HG02884 (cell line): Measurements from ENCODE around the gene RPS6KA4.

ENCODE experiments used
- ATAC-seq: cut with Tn5 transposase; IDR thresholded peaks from one replicate; pipeline ENCODE4 v1.9.1; 2021; ENCODE audit warnings: mild to moderate bottlenecking, moderate library complexity; ENCODE audit not compliant: unreplicated experiment

Gene RPS6KA4

DNA sequence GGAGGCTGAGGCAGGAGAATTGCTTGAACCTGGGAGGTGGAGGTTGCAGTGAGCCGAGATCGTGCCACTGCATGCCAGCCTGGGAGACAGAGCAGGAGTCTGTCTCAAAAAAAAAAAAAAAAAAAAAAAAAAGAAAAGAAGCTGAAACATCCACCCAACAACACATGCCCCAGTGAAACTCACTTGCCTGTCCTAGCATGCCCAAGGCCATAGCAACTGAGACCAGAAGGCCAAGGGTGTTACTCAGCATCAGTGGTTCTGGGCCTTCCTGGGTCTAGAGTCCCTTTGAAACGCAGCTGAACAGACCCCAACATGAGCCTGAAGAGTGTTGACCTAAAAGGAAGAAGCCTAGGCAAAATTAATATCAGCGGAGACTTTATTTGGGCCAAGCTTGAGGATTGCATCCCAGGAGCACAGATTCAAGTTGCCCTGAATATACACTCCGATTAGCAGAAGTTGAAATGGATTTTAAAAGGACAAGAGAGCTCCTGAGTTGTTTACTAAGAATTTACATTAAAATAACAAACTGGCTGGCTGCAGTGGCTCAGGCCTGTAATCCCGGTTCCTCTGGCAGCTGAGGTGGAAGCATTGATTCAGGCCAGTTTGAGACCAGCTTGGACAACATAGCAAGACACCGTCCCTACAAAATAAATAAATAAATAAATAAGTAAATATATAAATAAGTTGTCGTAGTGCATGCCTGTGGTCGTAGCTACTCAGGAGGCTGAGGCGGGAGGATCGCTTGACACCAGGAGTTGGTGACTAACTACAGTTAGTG lies 34.1 kb upstream of the RPS6KA4 start:
- no peak for ATAC-seq

DNA sequence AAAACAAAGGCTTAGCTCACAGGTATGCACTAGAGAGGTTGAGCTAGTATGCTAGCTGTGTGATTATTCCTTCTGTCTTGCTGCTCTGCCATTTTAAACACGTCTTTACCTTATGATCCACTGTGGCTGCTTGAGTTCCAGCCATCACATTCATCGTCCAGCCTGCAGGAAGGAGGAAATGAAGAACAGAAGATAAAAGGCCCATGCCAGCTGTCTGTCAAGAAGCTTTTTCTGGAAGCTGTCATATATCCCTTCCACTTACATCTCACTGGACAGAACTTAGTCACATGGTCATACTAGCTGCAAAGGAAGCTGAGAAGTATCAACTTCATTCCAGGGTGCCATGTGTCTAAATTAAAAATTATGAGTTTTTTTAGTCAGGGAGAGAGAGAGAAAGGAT lies 31.6 kb upstream of the RPS6KA4 start:
- ATAC-seq, result no peak

GRCh38 chr11:64327993-64328392 lies 31.0 kb upstream of the RPS6KA4 start:
- no peak for ATAC-seq

DNA sequence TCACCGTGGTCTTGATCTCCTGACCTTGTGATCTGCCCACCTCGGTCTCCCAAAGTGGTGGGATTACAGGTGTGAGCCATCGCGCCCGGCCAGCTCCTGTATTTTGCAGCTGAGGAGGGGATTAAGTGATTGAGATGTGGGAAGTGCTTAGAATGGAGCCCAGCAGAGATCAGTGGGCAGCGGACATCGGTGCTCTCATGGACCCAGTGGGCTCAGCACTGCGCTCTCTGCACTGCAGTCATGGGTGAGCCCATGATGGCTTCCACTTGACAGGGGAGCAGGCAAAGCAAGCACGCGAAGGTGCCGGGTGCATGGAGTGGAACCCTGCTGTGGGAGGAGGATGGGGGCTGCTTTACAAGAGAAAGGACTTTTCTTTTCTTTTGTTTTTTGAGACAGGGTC lies 28.1 kb upstream of the RPS6KA4 start:
- no peak for ATAC-seq

DNA sequence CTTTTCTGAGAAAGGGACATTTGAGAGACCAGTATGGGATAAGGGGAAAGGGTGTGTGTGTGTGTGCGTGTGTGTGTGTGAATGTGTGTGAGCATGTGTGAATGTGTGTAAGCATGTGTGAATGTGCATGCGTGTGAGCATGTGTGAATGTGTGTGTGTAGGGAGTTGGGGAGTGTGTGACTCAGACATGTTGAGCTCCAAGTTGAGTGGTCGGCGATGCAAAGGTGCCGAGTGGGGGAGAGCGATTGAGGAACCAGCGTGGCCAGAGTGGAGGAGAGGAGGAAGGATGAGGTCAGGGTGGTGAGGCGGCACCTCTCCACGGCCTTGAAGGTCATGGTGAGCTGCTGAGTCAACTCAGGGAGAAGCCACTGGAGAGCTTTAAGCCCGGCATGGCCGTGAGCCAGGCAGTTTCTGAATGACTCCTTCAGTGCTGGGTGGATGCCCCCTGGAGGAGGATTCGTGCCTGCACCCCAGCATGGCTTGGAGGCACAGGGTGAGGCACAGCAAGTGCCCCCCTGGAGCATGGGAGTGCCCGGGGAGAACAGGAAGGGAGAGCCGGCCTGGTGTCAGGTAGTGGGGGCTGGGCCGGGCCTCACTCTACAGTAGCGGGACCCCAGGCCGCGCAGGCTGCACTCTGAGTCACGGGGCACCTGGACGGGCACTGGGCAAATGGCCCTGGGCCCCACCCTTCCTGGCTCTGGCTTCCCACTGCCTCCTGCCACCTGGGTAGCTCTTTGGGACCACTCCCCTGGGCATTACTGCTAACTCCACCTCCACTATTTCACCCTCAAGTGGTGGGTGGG lies 27.2 kb upstream of the RPS6KA4 start:
- no peak for ATAC-seq

DNA sequence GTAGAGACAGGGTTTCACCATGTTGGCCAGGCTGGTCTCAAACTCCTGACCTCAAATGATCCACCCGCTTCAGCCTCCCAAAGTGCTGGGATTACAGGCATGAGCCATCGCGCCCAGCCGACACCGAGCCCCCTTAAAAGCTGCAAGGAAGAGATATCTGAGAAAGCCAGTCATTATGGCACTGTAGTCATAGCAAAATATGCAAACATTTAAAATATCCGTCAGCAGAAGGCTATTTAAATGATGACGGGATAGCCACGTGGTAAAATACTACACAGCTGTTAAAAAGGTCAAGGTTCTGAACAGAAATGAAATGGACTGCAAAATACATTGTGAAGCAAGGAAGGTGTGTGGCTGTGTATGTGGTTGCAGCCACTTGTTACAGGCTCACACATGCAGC lies 25.4 kb upstream of the RPS6KA4 start:
- ATAC-seq, result no peak

DNA sequence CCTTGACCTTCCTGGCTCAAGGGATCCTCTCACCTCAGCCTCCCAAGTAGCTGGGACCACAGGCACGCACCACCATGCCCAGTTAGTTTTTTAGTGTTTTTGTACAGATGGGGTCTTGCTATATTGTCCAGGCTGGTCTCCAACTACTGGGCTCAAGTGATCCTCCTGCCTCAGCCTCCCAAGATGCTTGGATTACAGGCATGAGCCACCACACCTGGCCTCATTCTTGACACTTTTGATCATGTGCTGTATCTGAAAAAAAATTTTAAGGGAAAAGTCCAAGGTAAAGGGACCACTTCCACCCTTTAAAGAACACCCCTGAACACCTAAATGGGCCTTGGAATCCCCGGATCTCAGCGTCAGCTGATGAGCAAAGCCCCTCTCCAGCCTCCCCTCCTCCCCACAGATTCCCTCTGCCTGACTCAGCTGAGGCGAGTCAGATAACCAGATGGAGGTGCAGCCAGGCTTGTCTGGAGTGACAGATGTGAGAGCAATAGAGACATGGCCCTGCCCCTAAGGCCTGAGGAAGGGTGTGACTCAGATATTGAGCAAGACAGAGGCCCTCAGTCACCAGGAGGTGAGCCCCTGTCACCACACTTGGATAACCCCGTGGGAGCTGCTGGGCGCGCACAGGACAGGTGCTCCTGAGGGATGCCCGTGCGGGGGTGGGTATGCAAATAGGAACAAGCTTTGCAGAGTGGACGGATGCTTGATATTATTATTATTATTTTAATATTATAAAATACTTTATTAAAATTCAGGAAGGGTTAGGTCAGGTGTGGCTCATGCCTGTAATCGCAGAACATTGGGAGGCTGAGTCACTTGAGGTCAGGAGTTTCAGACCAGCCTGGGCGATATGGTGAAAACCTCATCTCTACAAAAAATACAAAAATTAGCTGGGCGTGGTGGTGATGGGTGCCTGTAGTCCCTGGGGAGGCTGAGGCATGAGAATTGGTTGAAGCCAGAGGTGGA lies 23.9 kb upstream of the RPS6KA4 start:
- peak; percentile 68 for ATAC-seq

GRCh38 chr11:64337538-64338249 lies 21.3 kb upstream of the RPS6KA4 start:
- no peak for ATAC-seq

DNA sequence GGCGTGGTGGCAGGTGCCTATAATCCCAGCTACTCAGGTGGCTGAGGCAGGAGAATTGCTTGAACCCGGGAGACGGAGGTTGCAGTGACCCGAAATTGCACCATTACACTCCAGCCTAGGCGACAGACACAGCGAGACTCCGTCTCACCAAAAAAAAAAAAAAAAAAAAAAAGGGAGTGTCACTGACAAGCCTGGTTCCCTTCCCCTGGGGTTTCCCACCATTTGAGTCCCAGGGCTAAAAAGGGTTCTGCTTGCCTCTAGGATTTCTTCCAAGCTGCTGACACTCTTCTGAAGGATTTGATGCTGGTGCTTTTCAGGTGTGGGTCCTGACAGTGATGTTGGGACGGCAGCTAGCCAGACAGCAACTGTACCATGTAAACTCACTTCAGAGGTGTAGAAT lies 20.2 kb upstream of the RPS6KA4 start:
- ATAC-seq, result no peak

GRCh38 chr11:64339286-64339685 lies 19.7 kb upstream of the RPS6KA4 start:
- ATAC-seq, result no peak

DNA sequence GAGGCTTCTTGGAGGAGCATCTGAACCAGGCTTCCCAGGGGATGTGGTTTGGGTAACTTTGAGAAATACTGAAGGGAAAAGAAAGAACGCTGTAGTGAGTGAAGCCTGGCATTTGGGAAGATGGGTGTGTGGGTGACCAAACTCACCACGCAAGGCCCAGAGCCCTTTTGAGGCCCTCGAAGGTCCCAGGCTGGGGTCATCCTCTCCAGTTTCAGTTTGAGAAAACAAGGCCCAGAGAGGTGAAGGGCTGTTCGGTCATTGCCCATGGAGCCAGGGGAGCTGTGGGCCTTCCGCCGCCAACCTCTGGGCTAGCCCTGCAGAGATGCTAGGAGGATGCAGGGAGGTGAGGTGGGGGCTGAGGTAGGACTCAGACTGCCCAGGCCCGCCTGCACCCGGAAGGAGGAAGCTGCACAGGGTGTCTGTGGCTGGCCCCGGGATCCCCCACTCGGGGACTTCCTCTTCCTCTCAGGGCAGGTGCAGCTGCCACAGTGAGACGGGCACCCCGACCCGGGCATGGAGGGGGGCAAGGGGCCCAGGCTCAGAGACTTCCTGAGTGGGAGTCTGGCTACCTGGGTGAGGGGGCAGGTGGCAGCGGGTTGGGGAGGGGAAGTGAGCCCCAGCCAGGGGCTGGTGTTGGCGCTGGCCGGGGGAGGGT lies 19.1 kb upstream of the RPS6KA4 start, which contains the start of gene CCDC88B:
Gene CCDC88B, plus strand, starts transcription at position 451 of the 655 bp plus-strand sequence. Its CDS starts 63 bp downstream, at position 514.
- peak; percentile 40 for ATAC-seq

- ATAC-seq, result no peak
Observed at GRCh38 chr11:64340671-64341335, 18.2 kb upstream of the RPS6KA4 start.

- ATAC-seq, result no peak
Observed at GRCh38 chr11:64341429-64341828, 17.5 kb upstream of the RPS6KA4 start.

- ATAC-seq, result no peak
Observed at GRCh38 chr11:64341851-64342791, 16.8 kb upstream of the RPS6KA4 start.

GRCh38 chr11:64342869-64343745 lies 15.9 kb upstream of the RPS6KA4 start:
- ATAC-seq, result no peak

DNA sequence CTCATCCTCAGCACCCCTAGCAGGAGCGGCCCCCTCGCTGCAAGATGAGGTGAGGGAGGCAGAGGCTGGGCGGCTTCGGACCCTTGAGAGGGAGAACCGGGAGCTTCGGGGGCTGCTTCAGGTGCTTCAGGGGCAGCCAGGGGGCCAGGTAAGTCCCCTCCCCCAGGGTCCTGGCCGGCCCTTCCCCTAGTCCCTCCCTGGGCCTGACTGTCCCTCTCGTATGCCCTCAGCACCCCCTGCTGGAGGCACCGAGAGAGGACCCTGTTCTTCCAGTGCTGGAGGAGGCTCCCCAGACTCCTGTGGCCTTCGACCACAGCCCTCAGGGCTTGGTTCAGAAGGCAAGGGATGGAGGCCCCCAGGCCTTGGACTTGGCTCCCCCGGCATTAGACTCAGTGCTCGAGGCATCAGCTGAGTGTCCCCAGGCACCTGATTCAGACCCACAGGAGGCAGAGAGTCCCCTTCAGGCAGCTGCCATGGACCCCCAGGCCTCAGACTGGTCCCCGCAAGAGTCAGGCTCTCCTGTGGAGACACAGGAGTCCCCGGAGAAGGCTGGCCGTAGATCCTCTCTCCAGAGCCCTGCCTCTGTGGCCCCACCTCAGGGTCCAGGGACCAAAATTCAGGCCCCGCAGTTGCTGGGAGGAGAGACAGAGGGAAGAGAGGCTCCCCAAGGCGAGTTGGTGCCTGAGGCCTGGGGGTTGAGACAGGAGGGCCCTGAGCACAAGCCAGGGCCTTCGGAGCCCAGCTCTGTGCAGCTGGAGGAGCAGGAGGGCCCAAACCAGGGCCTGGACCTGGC lies 15.0 kb upstream of the RPS6KA4 start:
- no peak for ATAC-seq
